OCI-LY1 (cell line): ENCODE data around the gene SLC22A1.

ENCODE experiments used
- EZH2 ChIP-seq: fragments of 200-600 bp; sonication (generic), shearing (Covaris generic); IDR thresholded peaks from 2 replicates; pipeline ENCODE4 v1.8.0; 2017; ENCODE audit warnings: borderline replicate concordance, mixed run types, mild to moderate bottlenecking, antibody characterized with exemption, low read length, moderate library complexity, mixed read lengths
- TF ChIP-seq, protein P1 (sequence below): fragments of 200-600 bp; sonication (generic), shearing (Covaris generic); IDR thresholded peaks from 2 replicates; pipeline ENCODE4 v1.5.1; 2017; ENCODE audit warnings: mild to moderate bottlenecking, antibody characterized with exemption, low read length, moderate library complexity, mixed read lengths

DNA sequence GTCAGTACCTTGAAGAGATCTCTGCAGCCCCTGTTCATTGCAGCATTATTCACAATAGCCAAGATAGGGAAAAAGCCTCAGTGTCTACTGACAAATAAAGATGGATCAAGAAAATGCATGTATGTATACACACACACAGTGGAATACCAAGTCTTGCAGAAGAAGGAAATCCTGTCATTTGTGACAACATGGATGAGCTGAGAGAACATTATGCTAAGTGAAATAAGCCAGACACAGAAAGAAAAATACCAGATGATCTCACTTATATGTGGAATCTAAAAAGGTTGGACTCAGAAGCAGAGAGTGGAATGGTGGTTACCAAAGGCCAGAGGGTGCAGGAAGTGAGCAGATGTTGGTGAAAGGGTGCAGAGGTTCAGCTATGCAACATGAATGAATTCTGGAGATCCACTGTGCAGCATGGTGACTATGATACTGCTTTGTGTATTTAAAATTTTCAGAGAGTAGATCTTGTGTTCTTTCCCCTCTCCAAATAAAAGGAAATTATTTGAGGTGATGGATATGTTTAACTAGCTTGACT, 11.0 kb upstream of the SLC22A1 start:
- TF ChIP-seq, protein P1, sequence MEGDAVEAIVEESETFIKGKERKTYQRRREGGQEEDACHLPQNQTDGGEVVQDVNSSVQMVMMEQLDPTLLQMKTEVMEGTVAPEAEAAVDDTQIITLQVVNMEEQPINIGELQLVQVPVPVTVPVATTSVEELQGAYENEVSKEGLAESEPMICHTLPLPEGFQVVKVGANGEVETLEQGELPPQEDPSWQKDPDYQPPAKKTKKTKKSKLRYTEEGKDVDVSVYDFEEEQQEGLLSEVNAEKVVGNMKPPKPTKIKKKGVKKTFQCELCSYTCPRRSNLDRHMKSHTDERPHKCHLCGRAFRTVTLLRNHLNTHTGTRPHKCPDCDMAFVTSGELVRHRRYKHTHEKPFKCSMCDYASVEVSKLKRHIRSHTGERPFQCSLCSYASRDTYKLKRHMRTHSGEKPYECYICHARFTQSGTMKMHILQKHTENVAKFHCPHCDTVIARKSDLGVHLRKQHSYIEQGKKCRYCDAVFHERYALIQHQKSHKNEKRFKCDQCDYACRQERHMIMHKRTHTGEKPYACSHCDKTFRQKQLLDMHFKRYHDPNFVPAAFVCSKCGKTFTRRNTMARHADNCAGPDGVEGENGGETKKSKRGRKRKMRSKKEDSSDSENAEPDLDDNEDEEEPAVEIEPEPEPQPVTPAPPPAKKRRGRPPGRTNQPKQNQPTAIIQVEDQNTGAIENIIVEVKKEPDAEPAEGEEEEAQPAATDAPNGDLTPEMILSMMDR: no peak
- TF ChIP-seq EZH2: no peak
